HepG2 (cell line): Measurements from ENCODE around the gene NPAS2. TPM values are rescaled to one million over a fixed set of nuclear protein-coding genes. Genes with fewer than 3 reads are reported as not detected.

Source experiments
- ARNT2 ChIP-seq: sonication (generic); formaldehyde crosslinking; IDR thresholded peaks from 2 replicates; pipeline ENCODE4 v1.8.0; 2022; ENCODE audit warnings: mild to moderate bottlenecking, low read depth, missing genetic modification reagents, moderate library complexity
- ASH2L ChIP-seq: fragments of 300-600, 200-600 bp; sonication (generic); IDR thresholded peaks from 2 replicates; pipeline ENCODE4 v1.7.0; 2017; ENCODE audit warnings: low read depth, mild to moderate bottlenecking, moderate library complexity, mixed read lengths, low read length; ENCODE audit not compliant: insufficient read length
- CCDC6 ChIP-seq: sonication (generic); formaldehyde crosslinking; IDR thresholded peaks from 2 replicates; pipeline ENCODE4 v1.8.1; 2022; ENCODE audit warnings: mild to moderate bottlenecking, missing genetic modification reagents, moderate library complexity
- E2F1 ChIP-seq: sonication (generic); formaldehyde crosslinking; IDR thresholded peaks from 2 replicates; pipeline ENCODE4 v1.5.0; 2020; ENCODE audit warnings: missing genetic modification reagents
- HMGA1 ChIP-seq: sonication (generic); formaldehyde crosslinking; conservative IDR thresholded peaks from 2 replicates; pipeline ENCODE4 v1.4.0; 2020; ENCODE audit warnings: missing genetic modification reagents
- HNRNPH1 ChIP-seq: fragments of 200-400 bp; formaldehyde crosslinking; optimal IDR thresholded peaks from 2 replicates; pipeline ENCODE3; 2017; ENCODE audit warnings: mild to moderate bottlenecking, low read depth, low read length
- NKX3-1 ChIP-seq: sonication (generic); formaldehyde crosslinking; IDR thresholded peaks from 2 replicates; pipeline ENCODE4 v1.5.0; 2020; ENCODE audit warnings: missing genetic modification reagents
- RFXAP ChIP-seq: sonication (generic); formaldehyde crosslinking; IDR thresholded peaks from 2 replicates; pipeline ENCODE4 v1.4.0; 2020; ENCODE audit warnings: missing genetic modification reagents, borderline replicate concordance
- TCF12 ChIP-seq, 2 experiments: fragments of 450-650 bp in 1 of 2; sonication (generic) in 1 of 2; formaldehyde crosslinking in 1 of 2; IDR thresholded peaks; 2 replicates each; pipeline versions ENCODE4 v1.6.1 to v1.8.0; 2017 to 2022; ENCODE audit warnings: antibody characterized with exemption in 1 of 2, mild to moderate bottlenecking in 1 of 2, missing genetic modification reagents in 1 of 2, moderate library complexity in 1 of 2
- TCF7L2 ChIP-seq: IDR thresholded peaks from 2 replicates; pipeline ENCODE4 v1.6.1; 2011; ENCODE audit warnings: mild to moderate bottlenecking, low read depth, low read length, moderate library complexity
- TGIF2 ChIP-seq: IDR thresholded peaks from 2 replicates; pipeline ENCODE4 v1.6.1; 2016; ENCODE audit warnings: control low read depth, missing compliant biosample characterization
- YEATS4 ChIP-seq: sonication (generic); formaldehyde crosslinking; IDR thresholded peaks from 2 replicates; pipeline ENCODE4 v1.4.0; 2020; ENCODE audit warnings: missing genetic modification reagents, borderline replicate concordance
- ZEB1 ChIP-seq: IDR thresholded peaks from 2 replicates; pipeline ENCODE4 v1.6.1; 2012; ENCODE audit warnings: mild to moderate bottlenecking, low read depth, inconsistent platforms; ENCODE audit not compliant: insufficient replicate concordance
- ZIK1 ChIP-seq: sonication (generic); formaldehyde crosslinking; IDR thresholded peaks from 2 replicates; pipeline ENCODE4 v1.5.0; 2020; ENCODE audit warnings: mild to moderate bottlenecking, low read depth, missing genetic modification reagents, borderline replicate concordance
- ZNF280B ChIP-seq: sonication (generic); formaldehyde crosslinking; IDR thresholded peaks from 2 replicates; pipeline ENCODE4 v1.5.0; 2020; ENCODE audit warnings: missing genetic modification reagents, mild to moderate bottlenecking, borderline replicate concordance
- ZNF441 ChIP-seq: sonication (generic); formaldehyde crosslinking; IDR thresholded peaks from 2 replicates; pipeline ENCODE4 v1.7.0; 2021; ENCODE audit warnings: missing genetic modification reagents, borderline replicate concordance
- ZNF7 ChIP-seq: IDR thresholded peaks from 2 replicates; pipeline ENCODE4 v1.6.1; 2016; ENCODE audit warnings: missing biosample characterization, missing genetic modification reagents
- ZNF781 ChIP-seq: sonication (generic); formaldehyde crosslinking; IDR thresholded peaks from 2 replicates; pipeline ENCODE4 v1.5.1; 2020; ENCODE audit warnings: borderline replicate concordance, mild to moderate bottlenecking, missing genetic modification reagents; ENCODE audit errors: not compliant biosample characterization
- polyA plus RNA-seq, 8 experiments: library from polyadenylated mRNA; depleted of rRNA in 3 of 8; stranded (reverse) in 7 of 8; unstranded in 1 of 8; fragments of >200 nt; fragmentation: Illumina TruSeq in 4 of 8; extraction: Trizol in 4 of 8; gene quantifications; 2 replicates each; pipeline versions ENCODE4 v1.2.1 to v1.2.3, GENCODE V29; 2011 to 2016; ENCODE audit warnings: low read depth in 4 of 8, missing spikeins in 1 of 8, mixed read lengths in 1 of 8; ENCODE audit not compliant: insufficient read depth in 1 of 8
- total RNA-seq, 5 experiments: library from RNA; depleted of rRNA; stranded (reverse); fragments of >200 nt; fragmentation: Illumina TruSeq; extraction: Trizol; gene quantifications; 2 replicates each; pipeline ENCODE4 v1.2.3, GENCODE V29; 2016; ENCODE audit warnings: low read depth in 1 of 5
- TF ChIP-seq, protein P1 (sequence below): sonication (generic); formaldehyde crosslinking; IDR thresholded peaks from 2 replicates; pipeline ENCODE4 v1.5.1; 2020; ENCODE audit warnings: missing genetic modification reagents, mild to moderate bottlenecking, borderline replicate concordance
- TF ChIP-seq, protein P2 (sequence below): sonication (generic); formaldehyde crosslinking; IDR thresholded peaks from 2 replicates; pipeline ENCODE4 v1.4.0; 2020; ENCODE audit warnings: missing genetic modification reagents, mild to moderate bottlenecking, borderline replicate concordance

NPAS2 gene
- total and polyA plus RNA-seq, 2 of the 13 experiments (the other 11 are each of a cell fraction or from before 2014, with no cell fraction given), result 14.8 to 37.5 TPM

- TF ChIP-seq ZNF280B, result 0 out of 2 replicates have a peak, but pooled peaks have one; percentile 35
- no peak for TF ChIP-seq ZNF7 (CRISPR knock-in tag)
- 0 out of 2 replicates have a peak, but pooled peaks have one; percentile 18 for TF ChIP-seq ARNT2 (CRISPR knock-in tag)
- TF ChIP-seq HMGA1, result no peak
- TF ChIP-seq, protein P1, sequence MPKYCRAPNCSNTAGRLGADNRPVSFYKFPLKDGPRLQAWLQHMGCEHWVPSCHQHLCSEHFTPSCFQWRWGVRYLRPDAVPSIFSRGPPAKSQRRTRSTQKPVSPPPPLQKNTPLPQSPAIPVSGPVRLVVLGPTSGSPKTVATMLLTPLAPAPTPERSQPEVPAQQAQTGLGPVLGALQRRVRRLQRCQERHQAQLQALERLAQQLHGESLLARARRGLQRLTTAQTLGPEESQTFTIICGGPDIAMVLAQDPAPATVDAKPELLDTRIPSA (CRISPR knock-in tag), result no peak
- peak; percentile 38; the same call in 1 of the 2 replicates for TF ChIP-seq RFXAP
- TF ChIP-seq TGIF2, result peak; percentile 58; the same call in 1 of the 2 replicates
- no peak for TF ChIP-seq TCF12 (IDR thresholded peaks at IDR 0.05)
- peak; percentile 74; the same call in 1 of the 2 replicates for TF ChIP-seq TCF12 (CRISPR knock-in tag; IDR thresholded peaks at IDR 0.05)
- TF ChIP-seq HNRNPH1, result peak; percentile 36
- no peak for TF ChIP-seq ZNF781 (CRISPR knock-in tag)
- TF ChIP-seq TCF7L2, result no peak
- no peak for TF ChIP-seq ZNF441 (CRISPR knock-in tag)
- no peak for TF ChIP-seq ZEB1
- no peak for TF ChIP-seq YEATS4 (CRISPR knock-in tag)
- peak; percentile 75; the same call in 1 of the 2 replicates for TF ChIP-seq ZIK1
- TF ChIP-seq E2F1 (CRISPR knock-in tag), result peak; percentile 27; the same call in 1 of the 2 replicates
- TF ChIP-seq ASH2L, result peak; percentile 45
- peak; percentile 59; the same call in 1 of the 2 replicates for TF ChIP-seq NKX3-1 (CRISPR knock-in tag)
- TF ChIP-seq CCDC6, result peak; percentile 54; the same call in 1 of the 2 replicates
- TF ChIP-seq, protein P2, sequence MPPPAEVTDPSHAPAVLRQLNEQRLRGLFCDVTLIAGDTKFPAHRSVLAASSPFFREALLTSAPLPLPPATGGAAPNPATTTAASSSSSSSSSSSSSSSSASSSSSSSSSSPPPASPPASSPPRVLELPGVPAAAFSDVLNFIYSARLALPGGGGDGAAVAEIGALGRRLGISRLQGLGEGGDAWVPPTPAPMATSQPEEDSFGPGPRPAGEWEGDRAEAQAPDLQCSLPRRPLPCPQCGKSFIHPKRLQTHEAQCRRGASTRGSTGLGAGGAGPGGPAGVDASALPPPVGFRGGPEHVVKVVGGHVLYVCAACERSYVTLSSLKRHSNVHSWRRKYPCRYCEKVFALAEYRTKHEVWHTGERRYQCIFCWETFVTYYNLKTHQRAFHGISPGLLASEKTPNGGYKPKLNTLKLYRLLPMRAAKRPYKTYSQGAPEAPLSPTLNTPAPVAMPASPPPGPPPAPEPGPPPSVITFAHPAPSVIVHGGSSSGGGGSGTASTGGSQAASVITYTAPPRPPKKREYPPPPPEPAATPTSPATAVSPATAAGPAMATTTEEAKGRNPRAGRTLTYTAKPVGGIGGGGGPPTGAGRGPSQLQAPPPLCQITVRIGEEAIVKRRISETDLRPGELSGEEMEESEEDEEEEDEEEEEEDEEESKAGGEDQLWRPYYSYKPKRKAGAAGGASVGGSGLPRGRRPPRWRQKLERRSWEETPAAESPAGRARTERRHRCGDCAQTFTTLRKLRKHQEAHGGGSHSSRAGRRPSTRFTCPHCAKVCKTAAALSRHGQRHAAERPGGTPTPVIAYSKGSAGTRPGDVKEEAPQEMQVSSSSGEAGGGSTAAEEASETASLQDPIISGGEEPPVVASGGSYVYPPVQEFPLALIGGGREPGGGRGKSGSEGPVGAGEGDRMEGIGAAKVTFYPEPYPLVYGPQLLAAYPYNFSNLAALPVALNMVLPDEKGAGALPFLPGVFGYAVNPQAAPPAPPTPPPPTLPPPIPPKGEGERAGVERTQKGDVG (CRISPR knock-in tag), result no peak
Measured at GRCh38 chr2:100820523-100821254, 750 bp downstream of the NPAS2 start (continued).
